KBM-7 (cell line): ENCODE results near the gene MRPS5.
A peak's percentile ranks its signal among the peaks of the same experiment; 100 is the strongest.

ENCODE experiments used
- DNase-seq: peaks from one replicate; pipeline ENCODE4 v3.0.0-alpha.2; 2015
- in situ Hi-C: fragments of 300-500 bp; cut with MboI; formaldehyde crosslinking; loops from 2 replicates; pipeline ENCODE4 v1.14.3; 2020; ENCODE audit warnings: low sequenced_read_pairs, low pct_unique_long_range_greater_than_20kb, mixed read lengths

MRPS5 gene

GRCh38 chr2:95121407-95122196 is at the start of gene MRPS5:
MRPS5 (minus strand) TSS chr2:95121808; CDS start chr2:95121791, 17 bp downstream.
- in situ Hi-C loops, result no loop called here

GRCh38 chr2:95166065-95166763 is 44.6 kb upstream of the MRPS5 start:
- in situ Hi-C loops, result no loop called here
- no peak for DNase-seq

More at GRCh38 chr2:95121407-95122196, at the start of gene MRPS5:
- DNase-seq, result peak; percentile 82

GRCh38 chr2:95165371-95166064 is 43.9 kb upstream of the MRPS5 start, which contains the start of gene ZNF2:
ZNF2 (plus strand) TSS chr2:95165809; CDS start chr2:95176227, 10,418 bp downstream.
- DNase-seq, result peak; percentile 96
- in situ Hi-C loops, result no loop called here

- in situ Hi-C loops, result no loop called here
- no peak for DNase-seq
Measured at GRCh38 chr2:95165030-95165370, 43.4 kb upstream of the MRPS5 start.

- DNase-seq, result peak; percentile 44
- in situ Hi-C loops, result no loop called here
Measured at GRCh38 chr2:95159690-95160449, 38.3 kb upstream of the MRPS5 start, which contains the start of gene ZNF514. ZNF514 (minus strand) TSS chr2:95159848; CDS start chr2:95153253, 6,595 bp downstream.

GRCh38 chr2:95158891-95159619 is 37.4 kb upstream of the MRPS5 start:
- peak; percentile 14 for DNase-seq
- in situ Hi-C loops, result no loop called here

- no peak for DNase-seq
- in situ Hi-C loops, result no loop called here
Measured at GRCh38 chr2:95158441-95158840, 36.8 kb upstream of the MRPS5 start.

GRCh38 chr2:95149397-95149984 is 27.9 kb upstream of the MRPS5 start:
- in situ Hi-C loops, result no loop called here
- no peak for DNase-seq

- no peak for DNase-seq
- in situ Hi-C loops, result no loop called here
Measured at GRCh38 chr2:95143838-95144237, 22.2 kb upstream of the MRPS5 start.

GRCh38 chr2:95138702-95139101 is 17.1 kb upstream of the MRPS5 start:
- in situ Hi-C loops, result no loop called here
- DNase-seq, result no peak

- in situ Hi-C loops, result no loop called here
- no peak for DNase-seq
Measured at GRCh38 chr2:95122197-95122551, 566 bp upstream of the MRPS5 start.

- DNase-seq, result no peak
- in situ Hi-C loops, result no loop called here
Measured at GRCh38 chr2:95121093-95121406, 558 bp downstream of the MRPS5 start.

GRCh38 chr2:95115418-95115817 is 6.2 kb downstream of the MRPS5 start:
- in situ Hi-C loops, result no loop called here
- peak; percentile 64 for DNase-seq

- in situ Hi-C loops, result no loop called here
- no peak for DNase-seq
Measured at GRCh38 chr2:95113464-95113863, 8.1 kb downstream of the MRPS5 start.

GRCh38 chr2:95110395-95110794 is 11.2 kb downstream of the MRPS5 start:
- in situ Hi-C loops, result no loop called here
- DNase-seq, result no peak

GRCh38 chr2:95109260-95109659 is 12.3 kb downstream of the MRPS5 start:
- no peak for DNase-seq
- in situ Hi-C loops, result no loop called here

- DNase-seq, result no peak
- in situ Hi-C loops, result no loop called here
Measured at GRCh38 chr2:95106081-95106480, 15.5 kb downstream of the MRPS5 start.

GRCh38 chr2:95104606-95105005 is 17.0 kb downstream of the MRPS5 start:
- in situ Hi-C loops, result no loop called here
- DNase-seq, result no peak
